Esophagus mucosa (tissue), 1 donor: ENCODE results near the gene RIOK1. TPM values are rescaled to one million over a fixed set of nuclear protein-coding genes. Genes with fewer than 3 reads are reported as not detected.
A peak's percentile ranks its signal among the peaks of the same experiment; 100 is the strongest.
"Not testable (repeated sequence)": the region's sequence is repeated elsewhere in the genome, so short reads cannot be mapped to it uniquely, and the experiment has no call there.

Source experiments
- ATAC-seq: fragments of 200-7000 bp; cut with Tn5 transposase; one replicate; pipeline ENCODE4 v1.9.1; 2020
- total RNA-seq: library from RNA; stranded (reverse); gene quantifications from one replicate; pipeline ENCODE4 v1.2.4, GENCODE V29; 2023
- donor health status: DM: yes; HTN: yes; CAD: no.

RIOK1 gene
- total RNA-seq, 1 donor from 2014 or later: 21.5 TPM

DNA sequence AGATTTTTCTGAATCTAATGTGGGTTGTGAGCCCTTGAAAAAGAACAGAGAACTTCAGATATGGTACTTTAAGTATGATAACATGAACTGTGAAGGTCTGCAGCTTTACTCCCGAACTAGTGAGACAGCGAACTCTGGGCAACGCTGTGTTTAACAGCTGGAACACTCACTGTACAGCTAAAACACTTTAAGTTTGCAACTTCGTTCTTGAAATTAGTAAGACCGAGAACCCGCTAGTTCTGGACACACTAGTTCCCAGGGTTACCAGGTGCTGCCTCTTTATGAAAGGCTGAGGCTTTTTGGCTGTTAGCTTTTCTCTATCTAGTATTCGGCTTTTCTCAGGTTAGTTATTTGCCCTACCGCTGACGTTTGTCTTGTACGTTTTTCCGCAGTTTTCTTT is 52.9 kb downstream of the RIOK1 start:
- ATAC-seq: no peak

DNA sequence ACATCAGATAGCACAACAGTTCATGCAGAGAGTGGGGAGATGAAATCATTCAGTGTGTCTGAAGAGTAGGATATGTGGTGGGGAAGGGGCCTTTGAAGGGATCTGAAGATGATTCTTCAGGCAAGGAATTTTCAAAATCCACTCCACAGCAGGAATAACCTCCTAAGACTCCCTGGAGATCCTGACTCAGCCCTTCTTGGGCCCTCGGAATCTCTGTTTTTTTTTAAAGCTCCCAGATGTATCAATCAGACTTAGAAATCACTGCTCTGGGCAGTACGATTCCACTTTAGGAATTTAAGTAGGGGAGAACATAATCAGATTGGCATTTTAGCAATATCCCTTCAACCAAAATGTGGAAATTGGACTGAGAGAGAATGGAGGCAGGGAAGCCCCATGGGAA is 55.5 kb downstream of the RIOK1 start:
- ATAC-seq: no peak

DNA sequence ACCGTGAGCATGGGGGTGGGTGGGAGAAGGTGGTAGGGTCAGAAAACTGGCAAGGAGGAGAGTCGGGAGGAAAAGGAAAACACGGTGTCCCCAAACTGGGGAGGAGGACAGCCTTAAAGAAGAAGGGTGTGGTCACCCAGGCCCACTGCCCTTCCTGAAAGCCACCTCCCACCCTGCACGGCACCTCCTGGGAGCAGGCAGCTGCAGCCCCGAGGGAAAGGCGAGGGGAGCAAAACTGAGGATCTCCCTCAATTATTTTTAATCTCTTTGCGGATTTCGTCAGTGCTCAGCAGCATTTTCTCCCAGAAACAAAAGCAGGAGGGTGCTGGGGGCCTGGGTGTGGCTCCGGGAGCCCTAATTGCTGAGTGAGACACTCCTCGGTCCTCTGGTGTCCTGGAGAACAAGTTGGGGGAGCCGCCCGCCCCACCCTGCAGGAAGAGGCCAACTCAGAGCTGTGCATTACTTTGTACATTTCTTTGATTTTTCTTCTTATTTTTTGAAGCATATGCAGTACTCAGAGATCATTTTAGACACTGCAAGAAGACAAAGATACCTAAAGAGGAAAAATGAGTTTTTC is 56.4 kb downstream of the RIOK1 start:
- ATAC-seq: peak; percentile 95

DNA sequence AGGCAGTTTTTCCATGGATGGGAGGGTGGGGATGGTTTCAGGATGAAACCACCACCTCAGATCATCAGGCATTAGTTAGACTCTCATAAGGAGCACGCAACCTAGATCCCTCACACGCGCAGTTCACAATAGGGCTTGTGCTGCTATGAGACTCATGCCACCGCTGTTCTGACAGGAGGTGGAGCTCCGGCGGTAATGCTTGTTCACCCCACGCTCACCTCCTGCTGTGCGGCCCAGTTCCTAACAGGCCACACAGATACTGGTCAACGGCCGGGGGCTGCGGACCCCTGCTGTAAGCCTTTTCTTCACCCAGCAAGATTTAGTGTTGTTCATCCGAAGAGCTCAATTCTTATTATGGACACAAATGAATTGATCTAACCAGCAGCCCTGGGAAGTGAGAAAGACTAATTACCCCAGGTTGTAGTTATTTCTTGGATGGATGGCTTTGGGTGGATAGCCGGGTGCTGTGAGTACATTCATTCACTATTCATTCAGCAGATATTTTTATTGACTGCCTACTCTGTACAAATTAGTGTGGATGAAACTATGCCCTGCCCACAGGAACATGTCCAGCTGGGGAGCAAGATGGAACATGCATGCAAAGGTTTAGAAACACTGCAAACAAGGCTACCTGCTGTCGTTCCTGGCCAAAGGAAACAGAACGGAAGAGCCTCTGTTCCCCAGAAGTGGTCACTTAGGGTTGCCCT is 57.2 kb downstream of the RIOK1 start:
- peak; percentile 79 for ATAC-seq

DNA sequence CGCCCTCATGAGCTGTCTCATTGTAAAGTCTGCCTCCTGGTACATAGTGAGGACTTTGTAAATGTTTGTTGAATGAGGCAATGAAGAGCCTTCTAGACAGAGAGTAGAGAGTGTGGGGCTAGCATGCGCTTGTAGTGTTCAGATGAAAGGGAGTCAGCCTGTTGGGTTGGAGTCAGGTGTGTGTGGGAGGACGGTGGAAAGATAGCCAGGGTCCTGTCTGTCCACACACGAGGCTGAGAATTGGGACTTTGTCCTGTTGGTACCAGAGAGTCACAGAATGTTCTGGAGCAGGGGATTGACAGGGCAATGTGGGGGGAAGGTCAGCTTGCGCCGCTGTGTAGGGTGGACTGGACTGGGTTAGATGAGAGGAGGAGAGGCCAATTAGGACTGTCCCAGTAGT is 58.6 kb downstream of the RIOK1 start:
- ATAC-seq: no peak

DNA sequence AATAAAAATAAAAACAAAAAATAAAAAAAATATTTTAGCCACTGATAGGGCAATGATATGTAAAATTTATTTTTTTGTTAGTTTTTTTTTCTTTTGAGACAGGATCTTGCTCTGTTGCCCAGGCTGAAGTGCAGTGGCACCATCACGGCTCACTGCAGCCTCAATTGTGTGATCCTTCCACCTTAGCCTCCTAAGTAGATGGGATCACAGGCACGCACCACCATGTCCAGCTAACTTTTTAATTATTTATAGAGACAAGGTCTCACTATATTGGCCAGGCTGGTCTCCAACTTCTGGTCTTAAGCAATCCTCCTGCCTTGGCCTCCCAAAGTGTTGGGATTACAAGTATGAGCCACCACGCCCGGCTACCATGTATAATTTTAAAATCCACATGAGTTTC is 59.4 kb downstream of the RIOK1 start:
- no peak for ATAC-seq

DNA sequence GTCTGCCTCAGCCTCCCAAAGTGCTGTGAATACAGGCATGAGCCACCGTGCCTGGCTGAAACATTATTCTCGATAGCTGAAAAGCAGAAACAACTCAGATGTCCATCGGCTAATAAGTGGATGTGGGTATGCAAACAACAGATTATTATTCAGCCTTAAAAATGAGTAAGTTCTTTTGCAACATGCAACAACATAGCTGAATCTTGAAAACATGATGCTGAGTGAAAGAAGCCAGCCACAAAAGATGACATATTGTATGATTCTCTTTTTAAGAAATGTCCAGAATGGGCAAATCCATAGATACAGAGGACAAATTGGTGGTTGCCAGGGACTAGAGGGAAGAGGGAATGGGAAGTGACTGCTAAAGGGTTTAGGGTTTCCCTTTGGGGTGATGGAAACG is 61.7 kb downstream of the RIOK1 start:
- no peak for ATAC-seq

DNA sequence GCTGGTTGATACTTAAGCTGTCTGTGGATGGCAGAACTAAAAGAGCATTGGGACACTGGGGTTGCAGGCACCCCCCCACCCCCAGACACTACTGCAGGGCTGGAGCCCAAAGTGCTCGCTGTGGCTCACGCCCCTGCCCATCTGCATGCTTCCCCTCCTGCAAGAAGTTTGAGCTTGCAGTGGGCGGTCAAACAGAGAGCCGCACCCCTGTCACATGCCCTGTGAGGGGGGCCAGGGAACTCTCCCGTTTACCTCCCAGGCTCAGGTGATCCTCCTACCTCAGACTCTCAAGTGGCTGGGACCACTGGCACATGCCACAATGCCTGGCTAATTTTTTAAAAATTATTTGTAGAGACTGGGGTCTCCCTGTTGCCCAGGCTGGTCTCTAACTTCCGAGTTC is 63.3 kb downstream of the RIOK1 start:
- ATAC-seq: no peak

DNA sequence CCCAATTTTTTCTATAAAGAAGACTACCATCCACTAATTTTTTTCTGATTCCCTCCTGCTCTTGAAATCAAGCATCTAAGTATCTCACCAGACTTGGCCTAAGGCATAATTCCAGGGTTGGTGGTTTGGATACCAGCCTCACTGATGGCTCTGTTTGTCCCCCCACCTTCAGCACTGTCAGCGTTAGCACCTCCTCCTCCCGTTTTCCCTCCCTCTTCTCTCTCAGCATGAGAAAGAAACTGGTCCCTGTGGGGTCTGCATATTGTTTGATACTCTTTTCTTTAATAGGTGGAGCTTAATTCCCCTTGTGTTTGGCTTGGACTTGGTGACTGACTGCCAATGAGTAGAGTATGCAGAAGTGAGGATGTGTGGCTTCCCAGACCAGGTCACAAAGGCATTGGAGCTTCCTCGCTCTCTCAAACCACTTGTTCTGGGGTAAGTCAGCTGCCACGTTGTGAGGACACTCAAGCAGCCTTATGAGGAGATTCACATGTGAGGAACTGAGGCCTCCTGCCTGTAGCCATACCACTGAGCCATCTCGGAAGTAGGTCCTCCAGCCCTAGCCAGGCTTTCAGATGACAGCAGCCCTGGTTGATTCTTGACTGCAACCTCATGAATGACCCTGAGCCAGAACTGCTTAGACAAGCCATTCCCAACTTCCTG is 65.2 kb downstream of the RIOK1 start:
- peak; percentile 47 for ATAC-seq

DNA sequence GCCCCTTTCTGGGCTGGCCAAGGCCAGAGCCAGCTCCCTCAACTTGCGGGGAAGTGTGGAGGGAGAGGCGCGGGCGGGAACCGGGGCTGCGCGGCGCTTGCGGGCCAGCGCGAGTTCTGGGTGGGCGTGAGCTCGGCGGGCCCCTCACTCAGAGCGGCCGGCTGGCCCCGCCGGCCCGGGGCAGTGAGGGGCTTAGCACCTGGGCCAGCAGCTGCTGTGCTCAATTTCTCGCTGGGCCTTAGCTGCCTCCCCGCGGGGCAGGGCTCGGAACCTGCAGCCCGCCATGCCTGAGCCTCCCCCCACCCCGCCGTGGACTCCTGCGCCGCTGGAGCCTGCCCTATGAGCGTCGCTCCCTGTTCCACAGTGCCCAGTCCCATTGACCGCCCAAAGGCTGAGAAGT is 66.7 kb downstream of the RIOK1 start:
- not testable (repeated sequence) for ATAC-seq

DNA sequence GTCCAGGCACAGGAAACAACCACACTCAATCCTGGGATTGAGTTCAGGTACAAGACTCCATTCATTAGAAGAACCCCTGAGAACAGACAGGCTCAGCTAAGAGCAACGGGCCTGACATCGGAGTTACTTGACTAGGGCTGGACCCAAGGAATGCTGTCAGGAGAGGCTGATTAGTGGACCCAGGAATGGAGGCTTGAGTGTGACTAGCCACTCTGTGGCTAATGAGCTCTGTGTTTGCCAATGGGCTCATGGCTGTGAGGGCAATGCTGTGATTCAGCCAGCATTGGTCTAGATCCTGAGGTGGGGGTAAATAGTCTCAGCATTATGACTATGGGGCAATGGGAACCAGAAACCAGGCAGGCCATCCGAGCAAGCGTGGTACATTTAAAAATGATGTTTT is 71.8 kb downstream of the RIOK1 start:
- ATAC-seq: peak; percentile 20

DNA sequence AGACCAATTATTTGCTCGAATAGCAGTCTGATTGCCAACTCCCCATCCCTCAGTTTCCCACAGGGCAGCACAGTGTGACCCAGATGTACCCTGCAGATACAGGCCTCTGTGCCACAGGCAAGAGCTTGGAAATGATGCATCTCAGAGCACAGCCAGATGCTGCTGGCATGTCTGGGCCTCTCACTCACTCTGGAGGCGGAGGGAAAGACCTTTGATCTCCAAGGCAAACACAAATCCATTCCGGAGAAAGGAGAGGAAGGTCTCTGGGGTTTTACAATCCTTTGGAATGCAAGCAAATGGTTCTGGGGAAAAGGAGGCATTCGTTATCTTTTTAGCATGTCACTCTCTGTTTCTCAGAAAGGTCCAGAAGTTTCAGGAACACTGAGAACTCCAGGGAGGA is 74.2 kb downstream of the RIOK1 start:
- ATAC-seq: peak; percentile 46

DNA sequence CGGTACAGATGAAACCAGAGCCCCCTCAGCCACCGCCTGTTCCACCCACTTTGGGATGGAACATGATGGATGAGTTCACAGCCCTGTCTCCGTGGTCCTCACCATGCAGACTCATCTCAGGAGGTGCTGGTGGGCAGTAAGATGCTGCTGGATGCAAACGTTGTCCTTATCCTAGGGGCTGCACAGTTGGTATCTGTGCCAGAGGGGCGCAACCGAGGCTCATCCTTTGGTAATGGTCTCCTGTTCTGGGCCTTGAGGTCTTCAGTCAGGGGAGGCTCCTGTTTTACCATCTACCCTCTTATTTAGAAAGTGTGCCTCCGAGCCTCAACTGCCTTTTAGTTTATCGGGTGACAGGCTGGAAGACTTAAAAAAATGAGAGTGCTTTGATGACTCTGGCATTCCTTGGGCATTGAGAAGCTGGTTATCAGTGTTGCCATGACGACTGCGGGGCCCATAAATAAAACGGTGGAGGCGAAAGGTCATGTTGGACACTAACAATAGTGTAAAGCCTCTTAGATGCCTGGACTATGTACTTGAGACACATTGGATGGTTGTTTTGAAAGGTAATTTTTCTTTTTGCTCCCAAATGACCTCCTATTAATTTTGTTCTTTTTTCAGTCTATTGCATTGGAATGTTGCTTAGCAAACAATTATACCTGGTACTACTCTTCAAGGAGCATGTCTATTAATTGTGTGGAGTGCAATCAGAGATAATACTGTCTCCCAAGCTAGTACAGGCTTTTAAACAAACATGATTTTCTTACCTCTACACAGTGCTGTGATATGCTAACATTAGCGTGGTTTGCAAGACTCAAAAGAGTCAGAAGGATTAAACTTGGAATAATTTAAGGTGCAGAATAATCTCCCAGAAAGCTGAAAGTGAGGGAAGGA is 77.6 kb downstream of the RIOK1 start:
- no peak for ATAC-seq

Other genes starting within 250 kb of the RIOK1 start
- 110 TPM for gene SSR1, start 76.6 kb upstream of the RIOK1 start, total RNA-seq
- gene CAGE1, start 66 bp upstream of the RIOK1 start, total RNA-seq: 0.28 TPM
- gene DSP, start 151.9 kb downstream of the RIOK1 start, total RNA-seq: 1,306 TPM
- 6.4 TPM for gene SNRNP48, start 200.4 kb downstream of the RIOK1 start, total RNA-seq